ENCODE data around the gene RSPO3. TPM values are rescaled to one million over a fixed set of nuclear protein-coding genes. Genes with fewer than 3 reads are reported as not detected.
A peak's percentile ranks its signal among the peaks of the same experiment; 100 is the strongest.

RSPO3 gene, protein sequence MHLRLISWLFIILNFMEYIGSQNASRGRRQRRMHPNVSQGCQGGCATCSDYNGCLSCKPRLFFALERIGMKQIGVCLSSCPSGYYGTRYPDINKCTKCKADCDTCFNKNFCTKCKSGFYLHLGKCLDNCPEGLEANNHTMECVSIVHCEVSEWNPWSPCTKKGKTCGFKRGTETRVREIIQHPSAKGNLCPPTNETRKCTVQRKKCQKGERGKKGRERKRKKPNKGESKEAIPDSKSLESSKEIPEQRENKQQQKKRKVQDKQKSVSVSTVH
- total RNA-seq = not detected
- total RNA-seq (2013) = not detected

DNA sequence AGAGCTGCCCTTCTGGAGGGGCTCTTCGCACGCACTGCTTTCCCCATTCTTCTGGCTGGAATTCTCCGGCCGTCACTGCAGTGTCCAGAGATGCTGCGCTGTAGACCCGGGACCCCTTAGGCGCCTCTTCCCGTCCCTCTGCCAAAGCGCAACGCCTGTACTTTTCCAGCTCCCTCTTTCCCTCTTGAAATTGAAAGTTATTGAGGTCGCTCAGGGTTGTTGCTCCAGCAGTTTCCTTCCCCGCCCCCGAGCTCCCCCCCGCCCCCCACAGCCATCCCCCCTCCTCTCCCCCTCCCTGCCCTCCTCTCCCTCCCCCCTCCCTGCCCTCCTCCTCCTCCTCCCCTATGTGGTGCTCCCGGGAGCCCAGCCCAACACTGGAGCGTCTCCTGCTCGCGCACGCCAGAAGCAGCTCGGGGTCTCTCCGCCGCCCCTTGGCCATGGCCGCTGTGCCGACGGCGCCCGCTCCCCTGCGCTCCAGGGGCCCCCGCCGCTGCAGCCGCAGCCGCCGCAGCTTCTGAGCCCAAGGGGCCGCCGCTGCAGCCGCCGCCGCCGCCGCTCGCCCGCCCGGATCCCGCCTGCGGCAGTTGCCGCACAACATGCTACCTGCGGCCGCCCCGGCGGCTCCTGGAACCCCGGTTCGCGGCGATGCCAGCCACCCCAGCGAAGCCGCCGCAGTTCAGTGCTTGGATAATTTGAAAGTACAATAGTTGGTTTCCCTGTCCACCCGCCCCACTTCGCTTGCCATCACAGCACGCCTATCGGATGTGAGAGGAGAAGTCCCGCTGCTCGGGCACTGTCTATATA, at the start of gene RSPO3:
Gene RSPO3, plus strand, starts transcription at position 374 of the 804 bp plus-strand sequence. CDS start 522 bp downstream, outside the sequence.
- Histone ChIP-seq H3K27ac (ENCODE audit: low read length) (no peak within 1 kb of the TSS), H3K27me3 (ENCODE audit: control insufficient read depth, insufficient read depth, low read length) (peaks cover 34% of the 10 kb centered on the region), H3K4me3 (ENCODE audit: low read length) (no peak within 1 kb of the TSS), H3K9me3 (ENCODE audit: control insufficient read depth, insufficient read depth, low read length) (no peaks in the 10 kb centered on the region), H3K4me1 (ENCODE audit: control insufficient read depth, insufficient read depth, low read length) (peaks cover 5% of the 10 kb centered on the region), H3K36me3 (ENCODE audit: control insufficient read depth, insufficient read depth, low read length) (no peaks in the 10 kb centered on the region)
- Mint-ChIP-seq H3K27ac (no peak within 1 kb of the TSS), H3K4me3 (peak within 1 kb of the TSS; percentile 52), H3K9me3 (no peaks in the 10 kb centered on the region), H3K27me3 (ENCODE audit: low read depth in 2 of 2) (peaks cover 47 to 58% of the 10 kb centered on the region in 2 donors), H3K4me1 (peaks cover 6 to 11% of the 10 kb centered on the region in 2 donors), H3K36me3 (peaks cover 6% of the 10 kb centered on the region)
- DNase-seq = no peak
- ATAC-seq = no peak
- under 1% methylated on average over 53 of the region's 63 CpGs for WGBS (ENCODE audit: insufficient coverage)
- intact Hi-C loops (cut with micrococcal nuclease) = no loop called here
- TF ChIP-seq, protein P1, sequence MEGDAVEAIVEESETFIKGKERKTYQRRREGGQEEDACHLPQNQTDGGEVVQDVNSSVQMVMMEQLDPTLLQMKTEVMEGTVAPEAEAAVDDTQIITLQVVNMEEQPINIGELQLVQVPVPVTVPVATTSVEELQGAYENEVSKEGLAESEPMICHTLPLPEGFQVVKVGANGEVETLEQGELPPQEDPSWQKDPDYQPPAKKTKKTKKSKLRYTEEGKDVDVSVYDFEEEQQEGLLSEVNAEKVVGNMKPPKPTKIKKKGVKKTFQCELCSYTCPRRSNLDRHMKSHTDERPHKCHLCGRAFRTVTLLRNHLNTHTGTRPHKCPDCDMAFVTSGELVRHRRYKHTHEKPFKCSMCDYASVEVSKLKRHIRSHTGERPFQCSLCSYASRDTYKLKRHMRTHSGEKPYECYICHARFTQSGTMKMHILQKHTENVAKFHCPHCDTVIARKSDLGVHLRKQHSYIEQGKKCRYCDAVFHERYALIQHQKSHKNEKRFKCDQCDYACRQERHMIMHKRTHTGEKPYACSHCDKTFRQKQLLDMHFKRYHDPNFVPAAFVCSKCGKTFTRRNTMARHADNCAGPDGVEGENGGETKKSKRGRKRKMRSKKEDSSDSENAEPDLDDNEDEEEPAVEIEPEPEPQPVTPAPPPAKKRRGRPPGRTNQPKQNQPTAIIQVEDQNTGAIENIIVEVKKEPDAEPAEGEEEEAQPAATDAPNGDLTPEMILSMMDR (IDR thresholded peaks at IDR 0.05) = no peak

DNA sequence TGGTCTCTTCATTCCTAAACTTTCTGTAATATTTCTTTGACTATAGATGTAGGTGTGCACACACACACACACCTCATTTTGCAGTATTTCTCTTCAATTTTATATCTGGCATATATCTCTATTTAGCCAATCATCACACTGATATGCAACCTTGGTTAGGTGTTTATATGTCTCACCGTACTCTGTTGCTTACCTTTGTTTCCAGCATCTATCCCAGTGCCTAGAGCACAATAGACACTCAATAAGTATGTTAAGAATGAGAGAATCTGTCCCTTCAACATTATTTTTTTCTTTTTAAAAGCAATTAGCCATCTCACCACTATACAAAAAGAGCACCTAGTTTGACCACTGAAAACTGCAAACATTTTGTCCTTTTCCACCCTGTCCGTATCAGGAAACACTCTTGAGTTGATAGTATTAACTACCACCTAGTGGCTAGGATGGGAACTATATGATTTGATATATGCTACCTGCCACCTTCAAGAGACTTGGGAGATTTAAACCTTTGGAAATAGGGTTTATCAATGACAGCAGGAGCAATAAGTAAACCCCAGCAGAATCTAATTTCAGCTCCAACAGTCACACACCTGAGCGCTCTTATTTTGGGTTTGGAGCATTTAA, 48.7 kb upstream of the RSPO3 start:
- H3K9me3 Mint-ChIP-seq = no peaks in the 10 kb centered on the region
- ATAC-seq (no peak), DNase-seq (no peak)
- no peak overlapping the region for H3K27ac ChIP-seq (ENCODE audit: low read length)
- no peaks in the 10 kb centered on the region for H3K9me3 ChIP-seq (ENCODE audit: control insufficient read depth, insufficient read depth, low read length)
- no peaks in the 10 kb centered on the region for H3K4me1 ChIP-seq (ENCODE audit: control insufficient read depth, insufficient read depth, low read length)
- TF ChIP-seq, protein P1 (IDR thresholded peaks at IDR 0.05) = no peak
- H3K4me3 Mint-ChIP-seq = no peak overlapping the region
- H3K36me3 ChIP-seq (ENCODE audit: control insufficient read depth, insufficient read depth, low read length) = no peaks in the 10 kb centered on the region
- no peaks in the 10 kb centered on the region for H3K36me3 Mint-ChIP-seq
- H3K4me1 Mint-ChIP-seq = no peaks in the 10 kb centered on the region
- intact Hi-C loops (cut with micrococcal nuclease) = no loop called here
- no peaks in the 10 kb centered on the region for H3K27me3 ChIP-seq (ENCODE audit: control insufficient read depth, insufficient read depth, low read length)
- 92% methylated on average over 1 of the region's 3 CpGs for WGBS (ENCODE audit: insufficient coverage)
- no peaks in the 10 kb centered on the region for H3K27me3 Mint-ChIP-seq (ENCODE audit: low read depth in 2 of 2)
- H3K4me3 ChIP-seq (ENCODE audit: low read length) = no peak overlapping the region
- H3K27ac Mint-ChIP-seq = no peak overlapping the region

DNA sequence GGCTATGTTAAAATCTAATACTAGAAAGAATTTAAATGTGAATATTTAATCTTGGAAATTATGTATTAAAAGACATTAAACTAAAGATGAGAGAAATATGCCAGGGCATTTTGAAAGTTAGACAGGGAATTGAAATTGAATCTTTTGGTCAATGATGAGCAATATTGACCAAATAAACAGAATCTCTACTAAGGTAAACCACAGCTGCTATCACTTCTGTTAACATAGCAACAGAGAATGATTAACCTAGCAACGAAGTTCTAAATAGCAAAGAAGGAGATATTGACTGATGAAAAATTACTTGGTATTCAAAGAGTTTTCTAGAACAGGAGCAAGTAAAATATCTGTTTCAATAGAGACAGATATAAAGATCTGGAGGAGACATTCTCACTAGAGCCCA, 45.2 kb upstream of the RSPO3 start:
- intact Hi-C loops (cut with micrococcal nuclease) = no loop called here
- no peak overlapping the region for H3K4me3 ChIP-seq (ENCODE audit: low read length)
- Mint-ChIP-seq H3K36me3 (no peaks in the 10 kb centered on the region), H3K27me3 (ENCODE audit: low read depth in 2 of 2) (no peaks in the 10 kb centered on the region), H3K9me3 (no peaks in the 10 kb centered on the region), H3K27ac (no peak overlapping the region), H3K4me3 (no peak overlapping the region), H3K4me1 (no peaks in the 10 kb centered on the region)
- H3K4me1 ChIP-seq (ENCODE audit: control insufficient read depth, insufficient read depth, low read length) = no peaks in the 10 kb centered on the region
- DNase-seq = no peak
- ATAC-seq = no peak
- no peak overlapping the region for H3K27ac ChIP-seq (ENCODE audit: low read length)
- TF ChIP-seq, protein P1 (IDR thresholded peaks at IDR 0.05) = no peak
- WGBS (ENCODE audit: insufficient coverage) = 83% methylated on average over 1 of the region's 1 CpG
- H3K27me3 ChIP-seq (ENCODE audit: control insufficient read depth, insufficient read depth, low read length) = no peaks in the 10 kb centered on the region
- no peaks in the 10 kb centered on the region for H3K36me3 ChIP-seq (ENCODE audit: control insufficient read depth, insufficient read depth, low read length)
- no peaks in the 10 kb centered on the region for H3K9me3 ChIP-seq (ENCODE audit: control insufficient read depth, insufficient read depth, low read length)

Measured in natural killer cell (primary cell).